ENCODE measurements around the gene GTPBP1.

Gene GTPBP1

GRCh38 chr22:38742176-38742942 lies 36.6 kb downstream of the GTPBP1 start:
- Histone ChIP-seq H3K9me2 (replicated peaks; ENCODE audit: insufficient read depth, low read length) (no peaks in the 10 kb centered on the region), H3K9ac (ENCODE audit: low read length) (no peak overlapping the region), H2AFZ (ENCODE audit: low read depth, low read length, severe bottlenecking) (no peak overlapping the region), H3K27me3 (ENCODE audit: low read length) (no peaks in the 10 kb centered on the region), H3K4me3 (ENCODE audit: insufficient read depth, low read length, poor library complexity, severe bottlenecking) (no peak overlapping the region), H4K20me1 (ENCODE audit: low read depth, low read length) (no peaks in the 10 kb centered on the region), H3K9me3 (ENCODE audit: insufficient read depth, low read length) (no peaks in the 10 kb centered on the region), H3K27ac (ENCODE audit: low read depth, low read length) (no peak overlapping the region), H3K4me2 (ENCODE audit: low read depth, low read length, poor library complexity, severe bottlenecking) (no peak overlapping the region), H3F3A (ENCODE audit: insufficient read depth) (no peaks in the 10 kb centered on the region), H3K79me2 (ENCODE audit: insufficient read depth, low read length) (no peaks in the 10 kb centered on the region), H3K36me3 (ENCODE audit: low read length) (no peaks in the 10 kb centered on the region)
- TF ChIP-seq EZH2phosphoT487 (conservative IDR thresholded peaks at IDR 0.05; ENCODE audit: low read length) (no peak), CTCF (IDR thresholded peaks at IDR 0.05; ENCODE audit: insufficient read depth, low read length, poor library complexity, severe bottlenecking) (no peak)

- Histone ChIP-seq H3K36me3 (ENCODE audit: low read length) (no peaks in the 10 kb centered on the region), H3F3A (ENCODE audit: insufficient read depth) (no peaks in the 10 kb centered on the region)
Observed at GRCh38 chr22:38744981-38745380, 39.2 kb downstream of the GTPBP1 start.

GRCh38 chr22:38745676-38746460 lies 40.1 kb downstream of the GTPBP1 start:
- Histone ChIP-seq H3K4me2 (ENCODE audit: low read depth, low read length, poor library complexity, severe bottlenecking) (no peak overlapping the region), H3K9me2 (replicated peaks; ENCODE audit: insufficient read depth, low read length) (no peaks in the 10 kb centered on the region), H3K36me3 (ENCODE audit: low read length) (no peaks in the 10 kb centered on the region), H3K79me2 (ENCODE audit: insufficient read depth, low read length) (no peaks in the 10 kb centered on the region), H3K27me3 (ENCODE audit: low read length) (no peaks in the 10 kb centered on the region), H3F3A (ENCODE audit: insufficient read depth) (no peaks in the 10 kb centered on the region), H4K20me1 (ENCODE audit: low read depth, low read length) (no peaks in the 10 kb centered on the region), H3K9me3 (ENCODE audit: insufficient read depth, low read length) (no peaks in the 10 kb centered on the region), H3K4me3 (ENCODE audit: insufficient read depth, low read length, poor library complexity, severe bottlenecking) (no peak overlapping the region), H3K9ac (ENCODE audit: low read length) (no peak overlapping the region), H3K27ac (ENCODE audit: low read depth, low read length) (no peak overlapping the region), H2AFZ (ENCODE audit: low read depth, low read length, severe bottlenecking) (no peak overlapping the region)
- TF ChIP-seq EZH2phosphoT487 (conservative IDR thresholded peaks at IDR 0.05; ENCODE audit: low read length) = no peak

More at GRCh38 chr22:38744981-38745380, 39.2 kb downstream of the GTPBP1 start:
- TF ChIP-seq CTCF (IDR thresholded peaks at IDR 0.05; ENCODE audit: insufficient read depth, low read length, poor library complexity, severe bottlenecking) (no peak), EZH2phosphoT487 (conservative IDR thresholded peaks at IDR 0.05; ENCODE audit: low read length) (no peak)
- Histone ChIP-seq H3K27me3 (ENCODE audit: low read length) (no peaks in the 10 kb centered on the region), H3K79me2 (ENCODE audit: insufficient read depth, low read length) (no peaks in the 10 kb centered on the region), H3K4me3 (ENCODE audit: insufficient read depth, low read length, poor library complexity, severe bottlenecking) (no peak overlapping the region), H3K9me3 (ENCODE audit: insufficient read depth, low read length) (no peaks in the 10 kb centered on the region), H3K4me2 (ENCODE audit: low read depth, low read length, poor library complexity, severe bottlenecking) (no peak overlapping the region), H3K27ac (ENCODE audit: low read depth, low read length) (no peak overlapping the region), H4K20me1 (ENCODE audit: low read depth, low read length) (no peaks in the 10 kb centered on the region), H2AFZ (ENCODE audit: low read depth, low read length, severe bottlenecking) (no peak overlapping the region), H3K9ac (ENCODE audit: low read length) (no peak overlapping the region), H3K9me2 (replicated peaks; ENCODE audit: insufficient read depth, low read length) (no peaks in the 10 kb centered on the region)

Data from SU-DHL-6 (cell line).